Breast epithelium (tissue), 3 donors: ENCODE results near the gene OR6C2.
"Not testable (repeated sequence)": the region's sequence is repeated elsewhere in the genome, so short reads cannot be mapped to it uniquely, and the experiment has no call there.

Source experiments
- CTCF ChIP-seq, 3 donors: fragments of 450-650 bp; IDR thresholded peaks; one replicate each; pipeline ENCODE4 v1.5.1; 2016 to 2017; ENCODE audit warnings: antibody characterized with exemption in 3 of 3, mild to moderate bottlenecking in 3 of 3, moderate library complexity in 3 of 3
- POLR2A ChIP-seq: fragments of 450-650 bp; IDR thresholded peaks from one replicate; pipeline ENCODE4 v1.6.1; 2016; ENCODE audit warnings: antibody characterized with exemption, mild to moderate bottlenecking, moderate library complexity
- POLR2AphosphoS5 ChIP-seq, 3 donors: sonication (generic); formaldehyde crosslinking; IDR thresholded peaks; one replicate each; pipeline ENCODE4 v1.6.1; 2017; ENCODE audit warnings: antibody characterized with exemption in 3 of 3

- TF ChIP-seq POLR2A; CTCF (IDR thresholded peaks at IDR 0.05); POLR2AphosphoS5 (IDR thresholded peaks at IDR 0.05): not testable (repeated sequence)
These were observed 31.7 kb upstream of the OR6C2 start for GRCh38 chr12:55412138-55412537.
